GM23248 (cell line): ENCODE measurements around the gene EBF4. TPM values are rescaled to one million over a fixed set of nuclear protein-coding genes. Genes with fewer than 3 reads are reported as not detected.

Source experiments
- DNase-seq: peaks from one replicate; pipeline ENCODE4 v3.0.0-alpha.2; 2015
- H2AFZ ChIP-seq: fragments of 200-600 bp; sonication (generic); 2 replicates; pipeline ENCODE4 v1.6.1; 2016; ENCODE audit warnings: antibody characterized with exemption
- H3F3A ChIP-seq: fragments of 200-600 bp; sonication (generic); 2 replicates; pipeline ENCODE4 v1.6.1; 2016; ENCODE audit warnings: mild to moderate bottlenecking, antibody characterized with exemption, mixed run types; ENCODE audit not compliant: insufficient read depth
- H3K27ac ChIP-seq: fragments of 200-600 bp; sonication (generic); 2 replicates; pipeline ENCODE4 v1.5.1; 2016; ENCODE audit warnings: mild to moderate bottlenecking
- H3K27me3 ChIP-seq: fragments of 200-600 bp; sonication (generic); replicated peaks from 2 replicates; pipeline ENCODE4 v1.6.1; 2016; ENCODE audit warnings: mild to moderate bottlenecking; ENCODE audit not compliant: insufficient read depth
- H3K36me3 ChIP-seq: fragments of 200-600 bp; sonication (generic); 2 replicates; pipeline ENCODE4 v1.6.1; 2016; ENCODE audit warnings: low read depth, mild to moderate bottlenecking
- H3K4me1 ChIP-seq: fragments of 200-600 bp; sonication (generic); 2 replicates; pipeline ENCODE4 v1.6.1; 2016; ENCODE audit warnings: mild to moderate bottlenecking; ENCODE audit not compliant: insufficient read depth
- H3K4me2 ChIP-seq: fragments of 200-600 bp; sonication (generic); one replicate; pipeline ENCODE4 v1.6.1; 2016; ENCODE audit warnings: mild to moderate bottlenecking; ENCODE audit not compliant: unreplicated experiment
- H3K4me3 ChIP-seq: fragments of 200-600 bp; sonication (generic); 2 replicates; pipeline ENCODE4 v1.5.1; 2016; ENCODE audit warnings: mild to moderate bottlenecking
- H3K79me2 ChIP-seq: fragments of 200-600 bp; sonication (generic); 2 replicates; pipeline ENCODE4 v1.6.1; 2016; ENCODE audit warnings: mild to moderate bottlenecking; ENCODE audit not compliant: insufficient read depth
- H3K9ac ChIP-seq: fragments of 200-600 bp; sonication (generic); 2 replicates; pipeline ENCODE4 v1.6.1; 2016; ENCODE audit warnings: mild to moderate bottlenecking
- H3K9me2 ChIP-seq: fragments of 200-600 bp; sonication (generic); 2 replicates; pipeline ENCODE4 v1.6.1; 2016; ENCODE audit warnings: mixed run types, mild to moderate bottlenecking, moderate library complexity; ENCODE audit not compliant: insufficient read depth
- H3K9me3 ChIP-seq: fragments of 200-600 bp; sonication (generic); one replicate; pipeline ENCODE4 v1.6.1; 2017; ENCODE audit warnings: low read depth
- H4K20me1 ChIP-seq: fragments of 200-600 bp; sonication (generic); 2 replicates; pipeline ENCODE4 v1.6.0; 2016; ENCODE audit not compliant: insufficient read depth
- EZH2 ChIP-seq: fragments of 200-600 bp; sonication (generic); IDR thresholded peaks from 2 replicates; pipeline ENCODE4 v1.6.1; 2018; ENCODE audit warnings: antibody characterized with exemption, mild to moderate bottlenecking; ENCODE audit not compliant: insufficient read depth, poor library complexity, severe bottlenecking
- EZH2phosphoT487 ChIP-seq: fragments of 200-600 bp; sonication (generic); IDR thresholded peaks from 2 replicates; pipeline ENCODE4 v1.6.1; 2018; ENCODE audit warnings: antibody characterized with exemption, moderate library complexity, mild to moderate bottlenecking, low read depth; ENCODE audit not compliant: insufficient read depth
- WGBS, 2 experiments: methylation state at CpG; one replicate each; pipeline ENCODE4 v1.1.6; 2015 to 2017; ENCODE audit warnings: low lambda C conversion rate in 2 of 2, low coverage in 1 of 2; ENCODE audit errors: missing lambda C conversion rate in 2 of 2; 5-methylcytosine and 5-hydroxymethylcytosine counted together
- in situ Hi-C: fragments of 300-500 bp; cut with MboI; formaldehyde crosslinking; loops from 2 replicates; pipeline ENCODE4 v1.15.0; 2020
- polyA plus RNA-seq: library from polyadenylated mRNA; unstranded; fragments of >200 nt; fragmentation: Nextera tagmentation; extraction: Ambion mirVana; gene quantifications from 2 replicates; pipeline ENCODE4 v1.2.1, GENCODE V29; 2016
- total RNA-seq: library from RNA; depleted of rRNA; stranded (reverse); fragments of >200 nt; shearing (Covaris generic); gene quantifications from 2 replicates; pipeline ENCODE4 v1.2.3, GENCODE V29; 2014

EBF4 gene
- total and polyA plus RNA-seq, 2 experiments from 2014 or later = 0.36 TPM; not detected in 1

DNA sequence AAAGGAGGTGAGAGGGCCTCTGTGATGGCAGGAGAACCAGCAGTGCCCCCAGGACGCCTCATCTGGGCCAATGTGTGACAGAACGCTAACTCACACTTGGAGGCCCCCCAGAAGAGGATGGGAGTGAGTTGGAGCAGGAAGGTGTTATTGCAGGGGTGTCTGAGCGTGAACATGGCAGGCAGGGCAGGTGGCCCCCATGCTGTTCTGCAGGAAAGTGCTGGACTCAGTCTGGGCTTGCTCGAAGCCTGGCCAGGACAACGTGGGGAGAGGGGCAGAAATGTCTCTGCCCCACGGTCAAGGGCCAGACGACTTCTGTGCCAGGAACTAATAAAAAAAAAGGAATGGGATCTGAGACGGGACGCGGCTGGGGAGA is 931 bp upstream of the EBF4 start:
- Histone ChIP-seq H3K4me3 (no peak overlapping the region), H3K4me2 (no peak overlapping the region), H3K9ac (no peak overlapping the region), H3K79me2 (no peaks in the 10 kb centered on the region), H3K9me3 (no peaks in the 10 kb centered on the region), H3F3A (no peaks in the 10 kb centered on the region), H3K36me3 (no peaks in the 10 kb centered on the region), H4K20me1 (no peaks in the 10 kb centered on the region), H3K4me1 (no peaks in the 10 kb centered on the region), H2AFZ (no peak overlapping the region), H3K9me2 (no peaks in the 10 kb centered on the region), H3K27me3 (peaks cover 36% of the 10 kb centered on the region), H3K27ac (no peak overlapping the region)
- TF ChIP-seq EZH2 (no peak), EZH2phosphoT487 (no peak)
- WGBS, 2 experiments = 79 to 82% methylated on average over 10 of the region's 10 CpGs
- in situ Hi-C loops = no loop called here
- DNase-seq = no peak

DNA sequence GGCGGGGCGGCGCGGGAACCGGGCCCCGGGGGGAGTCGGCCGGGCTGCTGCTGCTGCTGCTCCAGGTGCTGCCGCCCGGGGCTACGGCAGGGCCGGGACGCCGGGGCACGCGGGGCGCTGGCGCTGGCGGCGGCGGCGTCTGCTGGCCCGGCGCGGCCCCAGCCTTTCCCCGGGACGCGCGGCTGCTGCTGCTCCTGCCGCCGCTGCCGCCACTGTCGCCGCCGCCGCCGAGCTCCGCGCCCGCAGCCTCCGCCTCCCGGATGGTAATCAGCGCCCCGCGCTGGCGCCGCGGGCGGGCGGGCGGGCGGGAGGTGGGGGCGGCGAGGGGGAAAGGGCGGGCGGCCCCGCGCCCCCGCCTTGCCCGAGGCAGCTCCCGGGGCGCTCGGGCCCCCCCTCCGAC is 306 bp downstream of the EBF4 start:
- Histone ChIP-seq H3K27me3 (peaks cover 40% of the 10 kb centered on the region), H3K9me2 (no peaks in the 10 kb centered on the region), H3K27ac (no peak overlapping the region), H3K9ac (no peak overlapping the region), H3K79me2 (no peaks in the 10 kb centered on the region), H3K36me3 (no peaks in the 10 kb centered on the region), H3K4me2 (no peak overlapping the region), H3K4me3 (no peak overlapping the region), H3K4me1 (no peaks in the 10 kb centered on the region), H3F3A (no peaks in the 10 kb centered on the region), H3K9me3 (no peaks in the 10 kb centered on the region), H2AFZ (no peak overlapping the region), H4K20me1 (no peaks in the 10 kb centered on the region)
- peak; percentile 37 for DNase-seq
- TF ChIP-seq EZH2 (no peak), EZH2phosphoT487 (no peak)
- in situ Hi-C loops = no loop called here
- 0% methylated on average over 1 to 2 of the region's 64 CpGs for WGBS, 2 experiments

DNA sequence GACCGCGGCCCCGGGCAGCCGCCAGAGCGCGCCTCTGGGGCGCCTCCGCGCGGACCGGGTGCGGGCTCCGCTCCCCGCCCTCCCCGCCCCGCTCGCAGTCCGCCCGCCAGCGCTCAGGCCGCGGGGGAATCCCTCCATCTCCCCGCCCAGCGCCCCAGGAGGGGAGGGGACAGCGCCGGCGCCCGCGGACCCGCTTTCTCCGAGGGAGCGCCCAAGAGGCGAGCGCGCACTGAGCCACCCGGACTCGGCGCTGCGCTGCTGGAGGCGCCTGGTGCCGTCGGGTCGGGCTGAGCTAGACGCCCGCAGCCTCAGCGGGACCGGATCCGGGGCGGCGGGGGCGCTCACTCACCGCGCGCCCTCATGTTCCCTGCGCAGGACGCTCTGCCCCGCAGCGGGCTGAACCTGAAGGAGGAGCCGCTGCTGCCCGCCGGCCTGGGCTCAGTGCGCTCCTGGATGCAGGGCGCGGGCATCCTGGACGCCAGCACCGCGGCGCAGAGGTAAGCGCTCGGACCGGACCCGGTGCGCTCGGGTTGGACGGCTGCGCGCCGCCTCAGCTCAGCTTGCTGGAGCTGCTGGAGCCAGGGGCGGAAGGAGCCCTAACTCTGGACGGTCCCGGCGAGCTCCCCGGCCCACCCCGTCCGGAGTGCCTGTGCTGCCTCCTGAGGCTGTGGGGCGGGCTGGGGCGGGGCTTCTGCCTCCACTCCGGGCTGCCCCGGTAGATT is 867 bp downstream of the EBF4 start:
- no peaks in the 10 kb centered on the region for H3F3A ChIP-seq
- H4K20me1 ChIP-seq = no peaks in the 10 kb centered on the region
- no peaks in the 10 kb centered on the region for H3K9me3 ChIP-seq
- WGBS, 2 experiments = 9% methylated on average over 31 to 47 of the region's 89 CpGs
- no peaks in the 10 kb centered on the region for H3K4me1 ChIP-seq
- DNase-seq = peak; percentile 15
- H3K27me3 ChIP-seq = peaks cover 40% of the 10 kb centered on the region
- H3K79me2 ChIP-seq = no peaks in the 10 kb centered on the region
- H3K4me3 ChIP-seq = no peak overlapping the region
- H3K9me2 ChIP-seq = no peaks in the 10 kb centered on the region
- no peak overlapping the region for H3K9ac ChIP-seq
- H3K4me2 ChIP-seq = no peak overlapping the region
- no peaks in the 10 kb centered on the region for H3K36me3 ChIP-seq
- TF ChIP-seq EZH2phosphoT487 = 0 out of 2 replicates have a peak, but pooled peaks have one; percentile 29
- peak; percentile 35 for TF ChIP-seq EZH2
- in situ Hi-C loops = no loop called here
- H2AFZ ChIP-seq = no peak overlapping the region
- H3K27ac ChIP-seq = no peak overlapping the region

DNA sequence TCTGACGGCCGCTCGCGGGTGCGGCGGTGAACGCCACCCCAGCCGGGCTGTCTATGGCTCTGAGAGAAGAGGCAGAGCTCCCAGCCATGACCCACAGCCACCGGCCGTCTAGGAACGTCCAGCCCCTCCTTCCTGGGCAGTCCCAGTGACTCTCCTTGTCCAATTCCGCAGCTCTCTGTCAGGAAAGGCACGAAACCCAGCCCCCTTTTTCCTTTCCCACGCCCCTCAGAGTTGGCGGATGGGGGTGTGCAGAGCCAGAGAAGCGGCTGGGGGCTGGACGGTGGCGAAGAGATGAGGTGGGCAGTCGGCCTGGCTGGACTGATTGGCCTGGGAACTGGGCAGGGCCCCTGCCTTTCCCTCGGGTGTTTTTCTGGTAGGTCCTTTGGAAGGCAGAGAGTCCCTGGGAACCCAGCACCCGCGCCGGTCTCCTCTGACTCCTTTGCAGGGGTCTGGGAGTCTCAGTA is 1.5 kb downstream of the EBF4 start:
- Histone ChIP-seq H3K79me2 (no peaks in the 10 kb centered on the region), H3K9me2 (no peaks in the 10 kb centered on the region), H2AFZ (no peak overlapping the region), H3K4me2 (no peak overlapping the region), H3K36me3 (no peaks in the 10 kb centered on the region), H3F3A (no peaks in the 10 kb centered on the region), H3K4me3 (no peak overlapping the region), H3K4me1 (no peaks in the 10 kb centered on the region), H4K20me1 (no peaks in the 10 kb centered on the region), H3K27ac (no peak overlapping the region), H3K9ac (no peak overlapping the region), H3K27me3 (peaks cover 40% of the 10 kb centered on the region), H3K9me3 (no peaks in the 10 kb centered on the region)
- in situ Hi-C loops = no loop called here
- no peak for DNase-seq
- 64% methylated on average over 15 of the region's 23 CpGs for WGBS, 2 experiments
- TF ChIP-seq EZH2 (no peak), EZH2phosphoT487 (no peak)

DNA sequence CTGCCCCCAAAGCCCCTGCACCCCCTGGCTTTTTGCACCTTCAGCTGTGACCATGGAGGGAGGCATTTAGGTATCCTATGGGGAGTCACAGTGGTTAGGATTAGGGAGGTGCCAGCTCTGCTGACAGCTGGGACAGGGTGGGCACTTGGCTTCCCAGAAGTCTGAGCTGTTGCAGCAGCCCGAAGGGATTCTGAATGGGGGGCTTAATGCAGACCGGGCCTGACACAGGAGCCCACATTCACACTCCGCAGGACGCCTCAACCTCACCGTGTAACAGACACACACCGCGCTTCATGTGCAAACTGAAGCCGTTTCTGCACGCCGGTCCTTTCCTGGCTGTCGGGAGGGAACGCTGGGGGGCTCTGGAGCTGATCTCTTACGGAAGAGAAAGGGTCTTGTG is 1.9 kb downstream of the EBF4 start:
- H3K79me2 ChIP-seq = no peaks in the 10 kb centered on the region
- no peak overlapping the region for H3K9ac ChIP-seq
- no peaks in the 10 kb centered on the region for H3K9me3 ChIP-seq
- no peaks in the 10 kb centered on the region for H3F3A ChIP-seq
- H3K27me3 ChIP-seq = peaks cover 44% of the 10 kb centered on the region
- TF ChIP-seq EZH2 (no peak), EZH2phosphoT487 (no peak)
- H3K4me2 ChIP-seq = no peak overlapping the region
- no peaks in the 10 kb centered on the region for H3K4me1 ChIP-seq
- H3K36me3 ChIP-seq = no peaks in the 10 kb centered on the region
- in situ Hi-C loops = no loop called here
- H3K27ac ChIP-seq = no peak overlapping the region
- H4K20me1 ChIP-seq = no peaks in the 10 kb centered on the region
- no peak for DNase-seq
- 83% methylated on average over 13 of the region's 13 CpGs for WGBS, 2 experiments
- H2AFZ ChIP-seq = no peak overlapping the region
- H3K4me3 ChIP-seq = no peak overlapping the region
- no peaks in the 10 kb centered on the region for H3K9me2 ChIP-seq
